Activated naive CD4-positive, alpha-beta T cell (primary cell): Measurements from ENCODE around the gene PTPRE.

ENCODE experiments used
- DNase-seq, 4 experiments: peaks; one replicate each; lab custom pipeline; 2025; lab: John Stamatoyannopoulos, UW

PTPRE gene

DNA sequence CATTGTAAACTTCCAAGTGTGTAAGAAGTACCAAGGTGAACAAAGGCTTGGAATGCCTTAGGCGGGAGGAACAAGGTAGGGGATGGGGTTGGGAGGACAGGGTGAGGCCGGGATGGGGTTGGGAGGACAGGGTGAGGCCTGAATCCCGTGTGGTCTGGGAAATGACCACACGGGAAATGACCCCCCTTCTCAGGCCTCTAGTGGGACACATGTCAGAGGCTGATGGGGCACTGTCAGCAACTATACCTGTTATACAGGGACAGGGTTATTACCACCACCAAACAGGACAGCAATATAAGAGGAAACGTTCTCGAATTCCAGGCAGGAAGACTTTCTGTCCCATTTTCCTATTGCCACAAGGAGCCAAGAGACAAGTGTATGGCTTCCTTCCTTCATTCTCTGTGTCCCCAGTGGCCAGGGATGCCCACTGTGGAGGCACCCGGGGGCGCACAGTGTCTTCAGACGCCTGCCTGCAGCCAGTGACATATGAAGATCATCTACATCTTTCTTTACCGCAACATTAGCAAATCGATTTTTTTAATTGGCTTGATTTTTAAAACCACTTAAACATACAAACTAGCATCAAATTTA, 218.0 kb downstream of the PTPRE start:
- no peak for DNase-seq

DNA sequence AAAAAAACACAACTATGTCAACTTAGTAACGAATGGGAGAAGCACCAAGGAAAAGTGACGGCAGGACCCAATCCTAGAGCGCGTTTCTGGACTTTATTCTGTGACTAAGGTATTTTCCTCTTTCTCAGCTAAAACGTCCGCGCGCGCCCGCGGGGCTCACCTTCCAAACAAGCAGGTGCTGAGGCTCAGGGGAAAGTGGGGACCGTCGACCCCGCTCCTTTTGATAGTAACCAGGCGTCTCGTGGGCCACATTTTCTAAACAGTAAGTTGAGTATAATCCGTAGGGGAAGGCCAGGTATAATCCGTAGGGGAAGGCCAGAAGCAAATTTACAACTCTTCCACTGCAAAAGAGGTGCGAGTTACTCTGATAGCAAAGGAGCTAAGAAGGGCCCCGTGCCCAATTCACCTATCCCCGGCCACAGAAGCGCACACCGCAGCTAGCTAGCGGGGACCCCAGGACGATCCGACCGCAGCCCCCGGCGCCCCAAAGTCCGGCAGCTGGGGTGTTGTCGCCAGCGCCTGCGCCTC, 218.6 kb downstream of the PTPRE start:
- DNase-seq: no peak

DNA sequence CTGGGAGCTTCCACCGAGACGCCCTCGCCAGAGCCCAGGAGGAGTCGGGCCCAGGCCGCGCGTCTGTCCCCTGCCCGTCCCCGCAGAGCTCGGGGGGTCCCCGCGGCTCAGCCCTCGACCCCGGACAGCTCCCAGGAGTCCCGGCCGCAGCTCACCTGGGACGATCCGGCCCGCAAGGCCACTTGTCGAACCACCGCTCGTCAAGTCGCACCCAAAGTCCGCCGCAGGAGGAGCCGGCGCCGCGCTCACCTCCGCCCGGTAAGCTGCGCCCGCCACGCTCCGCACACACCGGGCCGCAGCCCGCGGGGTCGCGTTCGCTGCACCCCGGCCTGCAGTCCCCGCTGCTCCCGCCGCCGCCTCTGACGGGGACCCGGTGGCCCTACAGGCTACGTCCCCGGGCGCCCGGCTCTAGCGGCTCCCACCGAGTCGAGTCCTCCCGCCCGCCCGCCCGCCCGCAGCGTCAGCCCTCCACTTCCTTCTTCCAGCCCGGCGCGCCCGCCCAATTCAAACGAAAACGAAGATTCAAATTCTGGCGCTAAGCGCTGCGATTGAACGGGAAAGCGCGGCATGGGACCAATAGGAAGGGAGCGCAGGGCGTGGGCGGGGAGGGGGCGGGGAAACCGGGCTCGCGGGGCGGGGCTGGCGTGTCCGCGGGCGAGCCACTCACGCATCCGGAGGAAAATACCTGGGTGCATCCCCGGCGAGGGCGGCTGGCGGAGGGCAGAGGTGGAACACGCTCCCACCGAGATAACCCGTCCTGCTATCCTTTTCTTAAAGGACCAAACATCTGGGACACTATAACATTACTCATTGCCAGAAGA, 219.3 kb downstream of the PTPRE start, which contains the start of gene MKI67:
MKI67 (minus strand) TSS at position 480 of the 821 bp plus-strand sequence. CDS start 756 bp downstream, outside the sequence.
- peak; percentile 69 to 85 (median 82) for DNase-seq

DNA sequence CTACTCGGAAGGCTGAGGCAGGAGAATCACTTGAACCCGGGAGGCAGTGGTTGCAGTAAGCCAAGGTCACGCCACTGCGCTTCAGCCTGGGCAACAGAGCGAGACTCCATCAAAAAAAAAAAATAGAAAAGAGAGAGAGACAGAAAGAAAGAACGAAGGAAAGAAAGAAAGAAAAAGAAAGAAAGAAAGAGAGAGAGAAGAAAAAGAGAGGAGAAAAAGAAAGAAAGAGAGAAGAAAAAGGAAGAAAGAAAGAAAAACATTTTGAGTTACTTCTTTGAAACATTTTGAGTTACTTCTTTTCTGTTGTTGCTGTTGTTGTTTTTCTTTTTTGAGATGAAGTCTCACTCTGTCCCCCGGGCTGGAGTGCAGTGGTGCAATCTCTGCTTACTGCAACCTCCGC, 221.7 kb downstream of the PTPRE start:
- DNase-seq: no peak

DNA sequence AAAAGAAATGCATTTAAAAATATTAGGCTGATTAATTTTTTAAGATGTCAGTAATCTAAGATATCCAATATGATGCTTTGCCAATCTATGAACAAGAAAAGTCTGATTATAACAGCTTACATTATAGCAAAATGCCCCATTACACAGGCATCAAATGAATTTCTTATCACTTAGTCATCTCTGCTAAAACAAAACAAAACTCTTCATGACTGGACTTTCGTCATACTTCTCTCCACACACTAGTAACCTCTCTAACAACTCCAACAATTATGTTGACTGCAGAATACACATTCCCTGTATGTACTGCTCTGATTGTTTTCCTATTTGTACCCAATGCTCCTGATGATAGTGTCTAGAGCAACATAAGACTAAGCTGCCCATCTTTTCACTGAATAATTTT, 223.1 kb downstream of the PTPRE start:
- DNase-seq: no peak
